ENCODE data around the gene SH3RF3. TPM values are rescaled to one million over a fixed set of nuclear protein-coding genes. Genes with fewer than 3 reads are reported as not detected.

SH3RF3 gene
- total and polyA plus RNA-seq, 10 of the 15 experiments (the other 5 are each of a cell fraction or from before 2014, with no cell fraction given), result 0.08 to 8.8 (median 2.3) TPM

GRCh38 chr2:109218087-109218791 is 89.2 kb downstream of the SH3RF3 start (continued):
- TF ChIP-seq E4F1 (IDR thresholded peaks at IDR 0.05; ENCODE audit: borderline replicate concordance, partially characterized antibody) (no peak), CHD2 (IDR thresholded peaks at IDR 0.05; ENCODE audit: borderline replicate concordance, low read depth, low read length) (no peak), MEF2B (IDR thresholded peaks at IDR 0.05; ENCODE audit: partially characterized antibody, poor library complexity, severe bottlenecking) (peak; percentile 85), TAF1 (IDR thresholded peaks at IDR 0.05; ENCODE audit: borderline replicate concordance, low read depth, low read length) (no peak), EED (IDR thresholded peaks at IDR 0.05; ENCODE audit: low read depth) (no peak), ZNF217 (IDR thresholded peaks at IDR 0.05) (no peak), MEF2A (IDR thresholded peaks at IDR 0.05; ENCODE audit: insufficient read depth, low read depth, low read length) (no peak), RUNX3 (IDR thresholded peaks at IDR 0.05; ENCODE audit: low read length) (peak; percentile 89), SREBF1 (IDR thresholded peaks at IDR 0.05; ENCODE audit: low read length) (no peak), MAX (IDR thresholded peaks at IDR 0.05; ENCODE audit: low read depth, low read length) (no peak), SIX5 (IDR thresholded peaks at IDR 0.05; ENCODE audit: low read depth, low read length, severe bottlenecking) (no peak), USF2 (IDR thresholded peaks at IDR 0.05; ENCODE audit: borderline replicate concordance, low read depth, low read length) (no peak; the same call in 1 of the 2 replicates), FOXM1 (IDR thresholded peaks at IDR 0.05; ENCODE audit: low read depth, low read length) (0 out of 2 replicates have a peak, but pooled peaks have one; percentile 50), MTA2 (IDR thresholded peaks at IDR 0.05; ENCODE audit: low read depth) (peak; percentile 84), NR2C1 (IDR thresholded peaks at IDR 0.05) (no peak), TARDBP (IDR thresholded peaks at IDR 0.05; ENCODE audit: borderline replicate concordance) (no peak), CREB1 (IDR thresholded peaks at IDR 0.05; ENCODE audit: low read depth) (no peak), LARP7 (IDR thresholded peaks at IDR 0.05) (no peak; the same call in 1 of the 2 replicates), HDAC2 (IDR thresholded peaks at IDR 0.05) (no peak), BCLAF1 (IDR thresholded peaks at IDR 0.05) (no peak), CBX5 (IDR thresholded peaks at IDR 0.05; ENCODE audit: low read depth) (peak; percentile 55; the same call in 1 of the 2 replicates), SPI1 (IDR thresholded peaks at IDR 0.05; ENCODE audit: borderline replicate concordance, insufficient read depth, low read depth, low read length) (peak; percentile 84), HCFC1 (IDR thresholded peaks at IDR 0.05; ENCODE audit: low read length) (no peak)

Measured in GM12878 (cell line).